GM23338 (cell line): ENCODE results near the gene PDE1C. TPM values are rescaled to one million over a fixed set of nuclear protein-coding genes. Genes with fewer than 3 reads are reported as not detected.
A peak's percentile ranks its signal among the peaks of the same experiment; 100 is the strongest.

Experiments
- ATAC-seq: fragments of 200-7000 bp; cut with Tn5 transposase; 3 replicates; pipeline ENCODE4 v1.9.1; 2020
- DNase-seq: peaks from one replicate; pipeline ENCODE4 v3.0.0-alpha.2; 2015; ENCODE audit warnings: low spot score
- H2AFZ ChIP-seq: fragments of 200-600 bp; sonication (generic); 2 replicates; pipeline ENCODE4 v1.8.0; 2016; ENCODE audit warnings: antibody characterized with exemption, mild to moderate bottlenecking, moderate library complexity
- H3F3A ChIP-seq: fragments of 200-600 bp; sonication (generic); replicated peaks from 2 replicates; pipeline ENCODE4 v1.8.0; 2017; ENCODE audit warnings: antibody characterized with exemption, mixed run types, low read depth
- H3K27ac ChIP-seq: fragments of 200-600 bp; sonication (generic); 2 replicates; pipeline ENCODE4 v1.6.1; 2016; ENCODE audit warnings: low read depth
- H3K27me3 ChIP-seq: fragments of 200-600 bp; sonication (generic); 2 replicates; pipeline ENCODE4 v1.8.0; 2016; ENCODE audit warnings: mild to moderate bottlenecking, mixed run types, moderate library complexity; ENCODE audit not compliant: insufficient read depth
- H3K36me3 ChIP-seq: fragments of 200-600 bp; sonication (generic); 2 replicates; pipeline ENCODE4 v1.8.0; 2016; ENCODE audit warnings: mild to moderate bottlenecking; ENCODE audit not compliant: insufficient read depth
- H3K4me1 ChIP-seq: fragments of 200-600 bp; sonication (generic); 2 replicates; pipeline ENCODE4 v1.8.0; 2016; ENCODE audit warnings: mild to moderate bottlenecking, moderate library complexity; ENCODE audit not compliant: insufficient read depth
- H3K4me2 ChIP-seq: fragments of 200-600 bp; sonication (generic); 2 replicates; pipeline ENCODE4 v1.7.1; 2017; ENCODE audit warnings: mixed run types
- H3K4me3 ChIP-seq: fragments of 200-600 bp; sonication (generic); 2 replicates; pipeline ENCODE4 v1.6.1; 2016; ENCODE audit warnings: mixed run types
- H3K79me2 ChIP-seq: fragments of 200-600 bp; sonication (generic); replicated peaks from 2 replicates; pipeline ENCODE4 v1.8.0; 2017; ENCODE audit warnings: mild to moderate bottlenecking; ENCODE audit not compliant: insufficient read depth
- H3K9me2 ChIP-seq: fragments of 200-600 bp; sonication (generic); 2 replicates; pipeline ENCODE4 v1.8.0; 2017; ENCODE audit not compliant: insufficient read depth
- H4K20me1 ChIP-seq: fragments of 200-600 bp; sonication (generic); replicated peaks from 2 replicates; pipeline ENCODE4 v1.8.0; 2017; ENCODE audit warnings: mild to moderate bottlenecking; ENCODE audit not compliant: insufficient read depth
- H3K27ac Mint-ChIP-seq: 2 replicates; pipeline ENCODE4 v1.8.0; 2020; ENCODE audit warnings: inconsistent platforms, mild to moderate bottlenecking, moderate library complexity, mixed read lengths
- H3K27me3 Mint-ChIP-seq: 3 replicates; pipeline ENCODE4 v1.8.0; 2022; ENCODE audit warnings: low read depth, mild to moderate bottlenecking, moderate library complexity, mixed read lengths, inconsistent platforms; ENCODE audit not compliant: insufficient read depth, poor library complexity
- H3K36me3 Mint-ChIP-seq: 3 replicates; pipeline ENCODE4 v1.8.0; 2021; ENCODE audit warnings: low read depth, mild to moderate bottlenecking, inconsistent platforms, moderate library complexity, mixed read lengths
- H3K4me1 Mint-ChIP-seq: 3 replicates; pipeline ENCODE4 v1.8.0; 2020; ENCODE audit warnings: mild to moderate bottlenecking, inconsistent platforms, mixed read lengths
- H3K4me3 Mint-ChIP-seq: 3 replicates; pipeline ENCODE4 v1.8.0; 2021; ENCODE audit warnings: moderate library complexity, mild to moderate bottlenecking, inconsistent platforms, mixed read lengths
- H3K9me3 Mint-ChIP-seq: 3 replicates; pipeline ENCODE4 v1.8.0; 2020; ENCODE audit warnings: moderate library complexity, mild to moderate bottlenecking, inconsistent platforms, mixed read lengths
- JUNB ChIP-seq: IDR thresholded peaks from one replicate; pipeline ENCODE4 v1.6.1; 2016; ENCODE audit warnings: antibody characterized with exemption; ENCODE audit not compliant: unreplicated experiment
- ZNF462 ChIP-seq: fragments of 250-450 bp; sonication (Bioruptor Pico); IDR thresholded peaks from 2 replicates; pipeline ENCODE4 v1.5.0; 2020; ENCODE audit warnings: mild to moderate bottlenecking, moderate library complexity
- polyA plus RNA-seq: library from polyadenylated mRNA; unstranded; fragments of >200 nt; fragmentation: Nextera tagmentation; extraction: Ambion mirVana; gene quantifications from 2 replicates; pipeline ENCODE4 v1.2.1, GENCODE V29; 2016
- total RNA-seq: library from RNA; depleted of rRNA; stranded (reverse); fragments of >200 nt; shearing (Covaris generic); gene quantifications from 2 replicates; pipeline ENCODE4 v1.2.3, GENCODE V29; 2014
- TF ChIP-seq, protein P1 (sequence below), 2 experiments: fragments of 200-600 bp in 1 of 2; sonication (generic) in 1 of 2; conservative IDR thresholded peaks; 2 replicates each; pipeline versions ENCODE4 v1.5.1 to v1.6.1; 2016 to 2017; ENCODE audit warnings: antibody characterized with exemption in 2 of 2, low read depth in 2 of 2, mild to moderate bottlenecking in 2 of 2, moderate library complexity in 1 of 2

Gene PDE1C
- total and polyA plus RNA-seq, 2 experiments from 2014 or later, result 0.28 TPM; not detected in 1

DNA sequence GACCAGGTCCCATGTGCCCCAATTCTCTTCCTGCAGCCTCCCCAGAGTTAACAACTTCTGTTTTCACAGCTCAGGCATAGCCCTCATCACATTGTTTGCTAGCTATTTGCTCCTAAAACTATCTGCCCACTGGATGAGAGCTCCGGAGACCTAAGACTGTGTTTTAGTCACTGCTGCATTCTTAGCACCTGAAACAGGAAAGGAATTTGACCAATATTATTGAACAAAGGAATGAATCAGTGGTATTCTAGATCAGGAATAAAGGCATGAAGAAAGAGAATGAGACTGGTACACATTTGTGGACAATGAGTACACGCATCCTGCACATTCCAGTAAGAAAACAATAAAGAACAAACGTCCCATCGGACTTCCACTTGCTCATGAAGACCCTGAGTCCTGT, 328.4 kb downstream of the PDE1C start (continued):
- no peak for TF ChIP-seq ZNF462 (CRISPR knock-in tag)

DNA sequence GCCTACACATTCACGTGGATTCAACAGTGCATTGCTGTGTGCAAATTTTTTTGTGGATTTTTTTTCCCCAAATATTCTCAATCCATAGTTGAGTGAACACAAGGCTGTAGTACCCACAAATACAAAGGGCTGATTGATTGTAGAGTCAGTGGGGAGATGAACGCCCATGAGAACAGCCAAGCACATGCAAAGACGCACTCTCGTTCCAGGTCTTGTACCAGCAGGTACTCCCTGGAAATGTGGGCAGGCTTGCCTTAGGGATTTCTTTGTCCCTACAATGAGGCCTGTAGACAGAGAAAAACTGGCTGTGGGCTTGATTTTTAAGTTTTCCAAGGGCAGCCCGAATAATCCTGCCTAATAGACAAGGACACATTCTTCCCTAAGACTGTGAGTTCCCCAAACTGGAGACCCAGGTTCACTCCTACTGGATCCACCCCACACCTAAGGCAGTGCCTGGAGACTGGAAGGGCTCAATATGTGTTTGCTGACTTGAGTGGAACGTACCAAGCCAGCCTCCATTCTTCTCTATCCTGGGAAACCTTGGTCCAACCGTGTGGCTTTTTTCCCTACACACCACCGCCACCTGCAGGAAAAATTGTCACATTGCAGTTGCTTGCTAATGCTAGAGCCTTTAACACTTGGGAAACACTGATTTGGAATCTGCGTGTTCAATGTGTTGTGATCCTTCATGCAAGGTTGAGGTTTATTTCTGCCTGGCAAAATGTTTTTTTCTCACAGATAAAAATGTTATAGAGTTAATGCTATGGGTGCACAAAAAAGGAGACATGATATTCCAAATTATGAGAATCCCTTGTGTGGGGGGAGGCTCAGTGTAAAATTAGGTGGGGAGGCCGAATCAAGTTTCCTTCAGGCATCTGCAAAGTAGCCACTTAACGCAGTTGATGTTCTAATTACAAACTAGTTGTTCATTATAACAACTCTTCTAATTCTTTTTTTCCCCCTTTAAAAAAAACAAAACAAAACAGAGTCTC, 333.9 kb downstream of the PDE1C start:
- Histone ChIP-seq H2AFZ (peak overlapping the region; percentile 86; the same call in 1 of the 2 replicates), H3K36me3 (no peaks in the 10 kb centered on the region), H3F3A (no peaks in the 10 kb centered on the region), H3K9me2 (no peaks in the 10 kb centered on the region), H3K79me2 (no peaks in the 10 kb centered on the region), H4K20me1 (no peaks in the 10 kb centered on the region), H3K4me1 (no peaks in the 10 kb centered on the region), H3K4me3 (no peak overlapping the region), H3K4me2 (no peak overlapping the region), H3K27me3 (no peaks in the 10 kb centered on the region), H3K27ac (no peak overlapping the region)
- peak; percentile 94 for ATAC-seq
- Mint-ChIP-seq H3K27me3 (no peaks in the 10 kb centered on the region), H3K27ac (no peak overlapping the region; the same call in 1 of the 2 replicates), H3K36me3 (no peaks in the 10 kb centered on the region), H3K4me3 (no peak overlapping the region), H3K9me3 (no peaks in the 10 kb centered on the region; the same call in 2 of the 3 replicates), H3K4me1 (no peaks in the 10 kb centered on the region)
- TF ChIP-seq JUNB, result no peak
- TF ChIP-seq, protein P1, sequence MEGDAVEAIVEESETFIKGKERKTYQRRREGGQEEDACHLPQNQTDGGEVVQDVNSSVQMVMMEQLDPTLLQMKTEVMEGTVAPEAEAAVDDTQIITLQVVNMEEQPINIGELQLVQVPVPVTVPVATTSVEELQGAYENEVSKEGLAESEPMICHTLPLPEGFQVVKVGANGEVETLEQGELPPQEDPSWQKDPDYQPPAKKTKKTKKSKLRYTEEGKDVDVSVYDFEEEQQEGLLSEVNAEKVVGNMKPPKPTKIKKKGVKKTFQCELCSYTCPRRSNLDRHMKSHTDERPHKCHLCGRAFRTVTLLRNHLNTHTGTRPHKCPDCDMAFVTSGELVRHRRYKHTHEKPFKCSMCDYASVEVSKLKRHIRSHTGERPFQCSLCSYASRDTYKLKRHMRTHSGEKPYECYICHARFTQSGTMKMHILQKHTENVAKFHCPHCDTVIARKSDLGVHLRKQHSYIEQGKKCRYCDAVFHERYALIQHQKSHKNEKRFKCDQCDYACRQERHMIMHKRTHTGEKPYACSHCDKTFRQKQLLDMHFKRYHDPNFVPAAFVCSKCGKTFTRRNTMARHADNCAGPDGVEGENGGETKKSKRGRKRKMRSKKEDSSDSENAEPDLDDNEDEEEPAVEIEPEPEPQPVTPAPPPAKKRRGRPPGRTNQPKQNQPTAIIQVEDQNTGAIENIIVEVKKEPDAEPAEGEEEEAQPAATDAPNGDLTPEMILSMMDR (conservative IDR thresholded peaks at IDR 0.05; ENCODE audit: low read depth in 2 of 2), result peak; percentile 82 to 99
- peak; percentile 83 for DNase-seq
